ENCODE results near the gene AGXT.

GRCh38 chr2:240822280-240822847 is 46.3 kb upstream of the AGXT start:
- no peak for TF ChIP-seq CTCF (IDR thresholded peaks at IDR 0.05)
- TF ChIP-seq POLR2A (IDR thresholded peaks at IDR 0.05): no peak

Data from Peyer's patch (tissue), 4 donors.